B cell (primary cell): Measurements from ENCODE around the gene TRA2B. TPM values are rescaled to one million over a fixed set of nuclear protein-coding genes. Genes with fewer than 3 reads are reported as not detected.
A peak's percentile ranks its signal among the peaks of the same experiment; 100 is the strongest.

Experiments
- ATAC-seq: fragments of 200-7000 bp; cut with Tn5 transposase; one replicate; pipeline ENCODE4 v1.10.0; 2021; ENCODE audit warnings: low read depth, mild to moderate bottlenecking, moderate number of reproducible peaks, moderate library complexity
- CTCF ChIA-PET: fragments of 350-600 bp; sonication (Branson Sonifier 250); formaldehyde crosslinking; loops from one replicate; lab custom pipeline; 2021; ENCODE audit warnings: antibody characterized with exemption, inconsistent platforms; lab: Charles Lee
- POLR2A ChIA-PET: fragments of 350-600 bp; sonication (Branson Sonifier 250); formaldehyde crosslinking; loops from one replicate; lab custom pipeline; 2021; ENCODE audit warnings: antibody characterized with exemption; lab: Charles Lee
- DNase-seq: peaks from one replicate; pipeline ENCODE4 v3.0.0; 2013
- H2AFZ ChIP-seq: 2 replicates; pipeline ENCODE4 v1.6.1; 2012; ENCODE audit warnings: mild to moderate bottlenecking, low read depth, low read length; ENCODE audit not compliant: insufficient read depth, poor library complexity, severe bottlenecking
- H3K27ac ChIP-seq, 2 donors: 1 replicate in 1 of 2; 2 replicates in 1 of 2; pipeline ENCODE4 v1.5.1; 2012 to 2013; ENCODE audit warnings: low read length in 2 of 2, mild to moderate bottlenecking in 2 of 2, moderate library complexity in 1 of 2
- H3K27me3 ChIP-seq, 4 experiments: fragments of 200-600 bp in 1 of 4; sonication (generic) in 1 of 4; replicated peaks in 1 of 4; 1 replicate in 2 of 4; 2 replicates in 2 of 4; pipeline versions ENCODE4 v1.6.1 to v1.7.0; 2013 to 2016; ENCODE audit warnings: low read length in 3 of 4, mild to moderate bottlenecking in 2 of 4, mixed read lengths in 1 of 4, moderate library complexity in 1 of 4; ENCODE audit not compliant: insufficient read depth in 4 of 4, control insufficient read depth in 3 of 4; ENCODE audit errors: control extremely low read depth in 1 of 4
- H3K36me3 ChIP-seq, 2 experiments: replicated peaks in 1 of 2; 1 replicate in 1 of 2; 2 replicates in 1 of 2; pipeline versions ENCODE4 v1.6.1 to v1.7.1; 2013; ENCODE audit warnings: low read length in 1 of 2; ENCODE audit not compliant: insufficient read depth in 2 of 2, control insufficient read depth in 1 of 2; ENCODE audit errors: control extremely low read depth in 1 of 2, extremely low read depth in 1 of 2
- H3K4me1 ChIP-seq, 2 donors: fragments of 200-600 bp in 1 of 2; sonication (generic) in 1 of 2; 1 replicate in 1 of 2; 2 replicates in 1 of 2; pipeline versions ENCODE4 v1.5.1 to v1.6.1; 2013 to 2017; ENCODE audit warnings: low read length in 2 of 2; ENCODE audit not compliant: control insufficient read depth in 2 of 2, insufficient read depth in 2 of 2
- H3K4me2 ChIP-seq: replicated peaks from 2 replicates; pipeline ENCODE3; 2012; ENCODE audit warnings: mild to moderate bottlenecking, low read depth, low read length; ENCODE audit not compliant: poor library complexity, severe bottlenecking
- H3K4me3 ChIP-seq, 5 experiments: fragments of 200-600 bp in 1 of 5; sonication (generic) in 1 of 5; 1 replicate in 3 of 5; 2 replicates in 2 of 5; pipeline versions ENCODE4 v1.5.1 to v1.7.0; 2011 to 2016; ENCODE audit warnings: low read length in 4 of 5, mild to moderate bottlenecking in 4 of 5, low read depth in 2 of 5, control low read depth in 1 of 5, moderate library complexity in 1 of 5; ENCODE audit not compliant: insufficient read depth in 1 of 5; ENCODE audit errors: control extremely low read depth in 1 of 5, extremely low read depth in 1 of 5
- H3K79me2 ChIP-seq: fragments of 200-600 bp; sonication (generic); one replicate; pipeline ENCODE4 v1.6.0; 2016; ENCODE audit warnings: low read length; ENCODE audit not compliant: control insufficient read depth, insufficient read depth
- H3K9ac ChIP-seq: fragments of 200-600 bp; sonication (generic); 2 replicates; pipeline ENCODE4 v1.6.1; 2017; ENCODE audit warnings: mild to moderate bottlenecking, low read length, moderate library complexity
- H3K9me3 ChIP-seq, 3 donors: one replicate each; pipeline versions ENCODE4 v1.6.1 to v1.7.1; 2013; ENCODE audit warnings: low read length in 2 of 3; ENCODE audit not compliant: control insufficient read depth in 2 of 3, insufficient read depth in 1 of 3; ENCODE audit errors: control extremely low read depth in 1 of 3
- H4K20me1 ChIP-seq: 2 replicates; pipeline ENCODE4 v1.6.0; 2012; ENCODE audit warnings: mild to moderate bottlenecking, low read length; ENCODE audit not compliant: insufficient read depth, control insufficient read depth, poor library complexity, severe bottlenecking
- H3K27ac Mint-ChIP-seq: one replicate; pipeline ENCODE4 v1.8.0; 2021; ENCODE audit warnings: mixed read lengths
- H3K27me3 Mint-ChIP-seq: one replicate; pipeline ENCODE4 v1.8.0; 2021; ENCODE audit warnings: mixed read lengths
- H3K4me1 Mint-ChIP-seq: one replicate; pipeline ENCODE4 v1.8.0; 2021; ENCODE audit warnings: mixed read lengths
- H3K4me3 Mint-ChIP-seq: one replicate; pipeline ENCODE4 v1.8.0; 2021; ENCODE audit warnings: mixed read lengths
- H3K9me3 Mint-ChIP-seq: one replicate; pipeline ENCODE4 v1.8.0; 2022; ENCODE audit warnings: mixed read lengths; ENCODE audit not compliant: insufficient read depth
- CTCF ChIP-seq: fragments of 200-600 bp; IDR thresholded peaks from one replicate; pipeline ENCODE4 v1.8.0; 2022; ENCODE audit warnings: antibody characterized with exemption, mild to moderate bottlenecking
- EZH2 ChIP-seq: IDR thresholded peaks from 2 replicates; pipeline ENCODE4 v1.6.1; 2012; ENCODE audit warnings: borderline replicate concordance, low read depth, mild to moderate bottlenecking, moderate library complexity, low read length; ENCODE audit not compliant: insufficient read depth, poor library complexity, severe bottlenecking
- intact Hi-C: fragments of 100-400 bp; cut with micrococcal nuclease; formaldehyde crosslinking; loops from one replicate; pipeline ENCODE4 v1.10.0; 2022
- polyA plus RNA-seq: library from polyadenylated mRNA; depleted of rRNA; stranded (reverse); fragments of >200 nt; gene quantifications from 2 replicates; pipeline ENCODE4 v1.2.3, GENCODE V29; 2012
- total RNA-seq, 2 donors: library from RNA; stranded (reverse); fragments of 120-200 nt in 1 of 2; gene quantifications; 1 replicate in 1 of 2; 2 replicates in 1 of 2; pipeline versions ENCODE4 v1.2.3 to v1.2.4, GENCODE V29; 2013 to 2022

TRA2B gene
- total and polyA plus RNA-seq, 2 donors (not counting 1 experiment from before 2014, with no cell fraction given) = 220 to 1,062 TPM

- CTCF ChIA-PET = interaction anchor here (1.2 kb wide), 1 partner anchor 10 kb away, joined by 9 read pairs; no protein-coding TSS in a partner anchor
- TF ChIP-seq EZH2 = no peak
- no peak for TF ChIP-seq CTCF
Observed at GRCh38 chr3:185933374-185934173, 4.2 kb downstream of the TRA2B start.

More at GRCh38 chr3:185933374-185934173, 4.2 kb downstream of the TRA2B start:
- peaks cover 60 to 70% of the 10 kb centered on the region in 2 donors for H3K4me1 ChIP-seq
- H3K4me3 Mint-ChIP-seq = peak overlapping the region; percentile 99
- POLR2A ChIA-PET = no interaction called here
- DNase-seq (no peak), ATAC-seq (no peak)
- H3K9ac ChIP-seq = peak overlapping the region; percentile 100
- H2AFZ ChIP-seq = no peak overlapping the region
- no peaks in the 10 kb centered on the region for H3K9me3 ChIP-seq
- H4K20me1 ChIP-seq = peaks cover 90% of the 10 kb centered on the region
- peak overlapping the region; percentile 99 to 100 (median 100) for H3K4me3 ChIP-seq
- H3K27me3 Mint-ChIP-seq = no peaks in the 10 kb centered on the region
- peaks cover 76% of the 10 kb centered on the region for H3K4me1 Mint-ChIP-seq
- H3K4me2 ChIP-seq = peak overlapping the region; percentile 80
- no peaks in the 10 kb centered on the region for H3K27me3 ChIP-seq
- H3K79me2 ChIP-seq = peaks cover 92% of the 10 kb centered on the region
- H3K9me3 Mint-ChIP-seq = no peaks in the 10 kb centered on the region
- intact Hi-C loops = loop anchor here (10.0 kb wide), 1 partner anchor 1081 kb away; no protein-coding TSS in a partner anchor
- H3K27ac ChIP-seq = no peak overlapping the region
- H3K36me3 ChIP-seq = peaks cover 0 to 25% of the 10 kb centered on the region in 2 experiments
- peak overlapping the region; percentile 17 for H3K27ac Mint-ChIP-seq
